C4-2B (cell line): Measurements from ENCODE around the gene BSG.

ENCODE experiments used
- H3K27ac ChIP-seq: fragments of 450-650 bp; 2 replicates; pipeline ENCODE4 v1.5.1; 2017
- CTCF ChIP-seq: fragments of 450-650 bp; conservative IDR thresholded peaks from 2 replicates; pipeline ENCODE4 v1.5.1; 2017; ENCODE audit warnings: mild to moderate bottlenecking
- ZFX ChIP-seq: fragments of 450-650 bp; IDR thresholded peaks from 2 replicates; pipeline ENCODE4 v1.6.1; 2017

The BSG gene

GRCh38 chr19:575527-576506 is 3.4 kb downstream of the BSG start:
- TF ChIP-seq CTCF (no peak), ZFX (no peak)
- no peak overlapping the region for H3K27ac ChIP-seq

GRCh38 chr19:576768-577438 is 4.5 kb downstream of the BSG start:
- TF ChIP-seq CTCF (no peak), ZFX (no peak)
- no peak overlapping the region for H3K27ac ChIP-seq

GRCh38 chr19:577439-578392 is 5.3 kb downstream of the BSG start:
- H3K27ac ChIP-seq, result no peak overlapping the region
- no peak for TF ChIP-seq ZFX
- TF ChIP-seq CTCF, result no peak

GRCh38 chr19:579111-579841 is 6.9 kb downstream of the BSG start:
- H3K27ac ChIP-seq, result no peak overlapping the region
- TF ChIP-seq ZFX (no peak), CTCF (no peak)

GRCh38 chr19:579842-580155 is 7.4 kb downstream of the BSG start:
- TF ChIP-seq ZFX (no peak), CTCF (no peak)
- no peak overlapping the region for H3K27ac ChIP-seq

GRCh38 chr19:580274-580835 is 8.0 kb downstream of the BSG start:
- TF ChIP-seq CTCF (no peak), ZFX (no peak)
- H3K27ac ChIP-seq, result no peak overlapping the region
